ENCODE data around the gene PEX10.

PEX10 gene

GRCh38 chr1:2377751-2378440 is 34.5 kb downstream of the PEX10 start:
- DNase-seq (ENCODE audit: low read depth), result no peak
- TF ChIP-seq, protein P1, sequence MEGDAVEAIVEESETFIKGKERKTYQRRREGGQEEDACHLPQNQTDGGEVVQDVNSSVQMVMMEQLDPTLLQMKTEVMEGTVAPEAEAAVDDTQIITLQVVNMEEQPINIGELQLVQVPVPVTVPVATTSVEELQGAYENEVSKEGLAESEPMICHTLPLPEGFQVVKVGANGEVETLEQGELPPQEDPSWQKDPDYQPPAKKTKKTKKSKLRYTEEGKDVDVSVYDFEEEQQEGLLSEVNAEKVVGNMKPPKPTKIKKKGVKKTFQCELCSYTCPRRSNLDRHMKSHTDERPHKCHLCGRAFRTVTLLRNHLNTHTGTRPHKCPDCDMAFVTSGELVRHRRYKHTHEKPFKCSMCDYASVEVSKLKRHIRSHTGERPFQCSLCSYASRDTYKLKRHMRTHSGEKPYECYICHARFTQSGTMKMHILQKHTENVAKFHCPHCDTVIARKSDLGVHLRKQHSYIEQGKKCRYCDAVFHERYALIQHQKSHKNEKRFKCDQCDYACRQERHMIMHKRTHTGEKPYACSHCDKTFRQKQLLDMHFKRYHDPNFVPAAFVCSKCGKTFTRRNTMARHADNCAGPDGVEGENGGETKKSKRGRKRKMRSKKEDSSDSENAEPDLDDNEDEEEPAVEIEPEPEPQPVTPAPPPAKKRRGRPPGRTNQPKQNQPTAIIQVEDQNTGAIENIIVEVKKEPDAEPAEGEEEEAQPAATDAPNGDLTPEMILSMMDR (conservative IDR thresholded peaks at IDR 0.05; ENCODE audit: control insufficient read depth, insufficient read depth, low read depth, low read length), result no peak
- H3K4me3 ChIP-seq (ENCODE audit: control insufficient read depth, low read depth, low read length), result no peak overlapping the region

GRCh38 chr1:2376931-2377672 is 35.3 kb downstream of the PEX10 start:
- TF ChIP-seq, protein P1 (conservative IDR thresholded peaks at IDR 0.05; ENCODE audit: control insufficient read depth, insufficient read depth, low read depth, low read length), result no peak
- DNase-seq (ENCODE audit: low read depth), result no peak

GRCh38 chr1:2376261-2376741 is 36.1 kb downstream of the PEX10 start:
- TF ChIP-seq, protein P1 (conservative IDR thresholded peaks at IDR 0.05; ENCODE audit: control insufficient read depth, insufficient read depth, low read depth, low read length), result no peak
- no peak for DNase-seq (ENCODE audit: low read depth)
- H3K4me3 ChIP-seq (ENCODE audit: control insufficient read depth, low read depth, low read length), result no peak overlapping the region

More at GRCh38 chr1:2376931-2377672, 35.3 kb downstream of the PEX10 start:
- H3K4me3 ChIP-seq (ENCODE audit: control insufficient read depth, low read depth, low read length), result no peak overlapping the region

- DNase-seq (ENCODE audit: low read depth), result no peak
- H3K4me3 ChIP-seq (ENCODE audit: control insufficient read depth, low read depth, low read length), result no peak overlapping the region
- TF ChIP-seq, protein P1 (conservative IDR thresholded peaks at IDR 0.05; ENCODE audit: control insufficient read depth, insufficient read depth, low read depth, low read length), result no peak
Observed at GRCh38 chr1:2375923-2376260, 36.5 kb downstream of the PEX10 start.

DNA sequence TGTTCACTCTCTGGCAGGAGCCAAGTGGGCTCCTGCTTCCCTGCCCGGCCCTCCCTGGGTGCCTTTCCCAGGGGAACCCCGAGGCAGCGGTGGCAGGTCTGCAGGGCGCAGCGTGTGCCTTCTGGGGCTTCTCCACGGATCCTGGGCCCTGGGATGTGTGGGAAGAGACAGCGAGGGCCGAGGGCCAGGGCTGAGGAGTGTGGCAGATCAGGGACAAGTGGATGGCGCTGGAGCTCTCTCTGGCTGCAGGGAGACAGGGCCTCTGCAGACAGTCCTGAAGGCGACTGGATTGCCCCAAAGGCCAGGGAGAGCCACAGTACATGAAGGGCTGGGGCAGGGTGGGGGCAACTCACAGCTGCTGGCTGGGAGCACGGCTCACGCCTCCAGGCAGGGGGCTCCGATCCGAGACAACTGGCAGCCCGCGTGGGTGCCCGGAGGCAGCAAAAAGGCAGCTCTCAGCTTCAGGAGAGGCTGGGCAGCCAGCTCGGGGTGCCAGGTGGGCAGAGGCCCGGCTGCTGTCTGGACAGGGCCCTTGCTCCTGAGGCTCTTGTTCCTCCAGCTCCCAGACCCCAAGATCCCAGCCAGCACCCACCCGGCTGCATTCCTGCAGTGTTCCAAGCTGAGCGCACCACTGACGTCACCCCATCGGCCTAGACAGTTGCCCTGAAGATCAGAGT is 37.0 kb downstream of the PEX10 start:
- H3K4me3 ChIP-seq (ENCODE audit: control insufficient read depth, low read depth, low read length), result no peak overlapping the region
- DNase-seq (ENCODE audit: low read depth), result no peak
- TF ChIP-seq, protein P1 (conservative IDR thresholded peaks at IDR 0.05; ENCODE audit: control insufficient read depth, insufficient read depth, low read depth, low read length), result no peak

- TF ChIP-seq, protein P1 (conservative IDR thresholded peaks at IDR 0.05; ENCODE audit: control insufficient read depth, insufficient read depth, low read depth, low read length), result no peak
- H3K4me3 ChIP-seq (ENCODE audit: control insufficient read depth, low read depth, low read length), result no peak overlapping the region
- DNase-seq (ENCODE audit: low read depth), result no peak
Observed at GRCh38 chr1:2374252-2375155, 37.9 kb downstream of the PEX10 start.
